Measurements from ENCODE around the gene GPR142.
"Not testable (repeated sequence)": the region's sequence is repeated elsewhere in the genome, so short reads cannot be mapped to it uniquely, and the experiment has no call there.

The GPR142 gene

GRCh38 chr17:74394275-74394950 is 27.1 kb downstream of the GPR142 start:
- Mint-ChIP-seq H3K4me3 (no peak overlapping the region), H3K4me1 (no peaks in the 10 kb centered on the region), H3K27ac (ENCODE audit: low read depth) (no peak overlapping the region), H3K36me3 (ENCODE audit: insufficient read depth) (peaks cover 4% of the 10 kb centered on the region), H3K27me3 (no peaks in the 10 kb centered on the region), H3K9me3 (no peaks in the 10 kb centered on the region)
- no peak for ATAC-seq (replicated peaks; ENCODE audit: extremely low read depth, poor library complexity, severe bottlenecking)
- DNase-seq (ENCODE audit: low spot score in 2 of 2), result no peak

- H3K27me3 Mint-ChIP-seq, result no peaks in the 10 kb centered on the region
- peaks cover 4% of the 10 kb centered on the region for H3K36me3 Mint-ChIP-seq (ENCODE audit: insufficient read depth)
- no peaks in the 10 kb centered on the region for H3K4me1 Mint-ChIP-seq
- H3K4me3 Mint-ChIP-seq, result no peak overlapping the region
- no peak overlapping the region for H3K27ac Mint-ChIP-seq (ENCODE audit: low read depth)
- DNase-seq (ENCODE audit: low spot score in 2 of 2) (no peak), ATAC-seq (replicated peaks; ENCODE audit: extremely low read depth, poor library complexity, severe bottlenecking) (no peak)
- H3K9me3 Mint-ChIP-seq, result no peaks in the 10 kb centered on the region
Measured at GRCh38 chr17:74394977-74395376, 27.7 kb downstream of the GPR142 start.

- Mint-ChIP-seq H3K27ac (ENCODE audit: low read depth) (no peak overlapping the region), H3K27me3 (no peaks in the 10 kb centered on the region), H3K9me3 (no peaks in the 10 kb centered on the region), H3K4me3 (no peak overlapping the region), H3K4me1 (no peaks in the 10 kb centered on the region), H3K36me3 (ENCODE audit: insufficient read depth) (no peaks in the 10 kb centered on the region)
- ATAC-seq (replicated peaks; ENCODE audit: extremely low read depth, poor library complexity, severe bottlenecking) (no peak), DNase-seq (ENCODE audit: low spot score in 2 of 2) (no peak)
Measured at GRCh38 chr17:74396567-74396966, 29.3 kb downstream of the GPR142 start.

GRCh38 chr17:74402048-74402447 is 34.7 kb downstream of the GPR142 start:
- Mint-ChIP-seq H3K4me3 (no peak overlapping the region), H3K4me1 (no peaks in the 10 kb centered on the region), H3K27ac (ENCODE audit: low read depth) (no peak overlapping the region), H3K36me3 (ENCODE audit: insufficient read depth) (no peaks in the 10 kb centered on the region), H3K9me3 (no peaks in the 10 kb centered on the region), H3K27me3 (peaks cover 10% of the 10 kb centered on the region)
- no peak for DNase-seq (ENCODE audit: low spot score in 2 of 2)
- ATAC-seq (replicated peaks; ENCODE audit: extremely low read depth, poor library complexity, severe bottlenecking), result no peak

- no peak for ATAC-seq (replicated peaks; ENCODE audit: extremely low read depth, poor library complexity, severe bottlenecking)
Measured at GRCh38 chr17:74403512-74404137, 36.3 kb downstream of the GPR142 start.

GRCh38 chr17:74404218-74404617 is 36.9 kb downstream of the GPR142 start:
- ATAC-seq (replicated peaks; ENCODE audit: extremely low read depth, poor library complexity, severe bottlenecking) (no peak), DNase-seq (ENCODE audit: low spot score in 2 of 2) (no peak)
- peaks cover 10% of the 10 kb centered on the region for H3K27me3 Mint-ChIP-seq
- no peaks in the 10 kb centered on the region for H3K4me1 Mint-ChIP-seq
- no peaks in the 10 kb centered on the region for H3K36me3 Mint-ChIP-seq (ENCODE audit: insufficient read depth)
- H3K4me3 Mint-ChIP-seq, result no peak overlapping the region
- H3K9me3 Mint-ChIP-seq, result no peaks in the 10 kb centered on the region
- H3K27ac Mint-ChIP-seq (ENCODE audit: low read depth), result no peak overlapping the region

More at GRCh38 chr17:74403512-74404137, 36.3 kb downstream of the GPR142 start:
- Mint-ChIP-seq H3K9me3 (no peaks in the 10 kb centered on the region), H3K4me3 (no peak overlapping the region), H3K36me3 (ENCODE audit: insufficient read depth) (no peaks in the 10 kb centered on the region), H3K4me1 (no peaks in the 10 kb centered on the region), H3K27ac (ENCODE audit: low read depth) (no peak overlapping the region), H3K27me3 (peaks cover 10% of the 10 kb centered on the region)
- no peak for DNase-seq (ENCODE audit: low spot score in 2 of 2)

GRCh38 chr17:74404789-74405188 is 37.5 kb downstream of the GPR142 start:
- Mint-ChIP-seq H3K4me1 (no peaks in the 10 kb centered on the region), H3K36me3 (ENCODE audit: insufficient read depth) (no peaks in the 10 kb centered on the region), H3K9me3 (no peaks in the 10 kb centered on the region), H3K27me3 (peaks cover 10% of the 10 kb centered on the region), H3K4me3 (no peak overlapping the region), H3K27ac (ENCODE audit: low read depth) (no peak overlapping the region)
- DNase-seq (ENCODE audit: low spot score in 2 of 2), result no peak
- no peak for ATAC-seq (replicated peaks; ENCODE audit: extremely low read depth, poor library complexity, severe bottlenecking)

GRCh38 chr17:74405311-74405710 is 38.0 kb downstream of the GPR142 start:
- H3K4me3 Mint-ChIP-seq; H3K36me3 Mint-ChIP-seq (ENCODE audit: insufficient read depth): not testable (repeated sequence)

GRCh38 chr17:74407384-74407783 is 40.1 kb downstream of the GPR142 start:
- Mint-ChIP-seq H3K4me1 (no peaks in the 10 kb centered on the region), H3K27ac (ENCODE audit: low read depth) (no peak overlapping the region), H3K27me3 (peaks cover 21% of the 10 kb centered on the region), H3K36me3 (ENCODE audit: insufficient read depth) (no peaks in the 10 kb centered on the region), H3K9me3 (no peaks in the 10 kb centered on the region), H3K4me3 (no peak overlapping the region)
- ATAC-seq (replicated peaks; ENCODE audit: extremely low read depth, poor library complexity, severe bottlenecking) (no peak), DNase-seq (ENCODE audit: low spot score in 2 of 2) (no peak)

More at GRCh38 chr17:74405311-74405710, 38.0 kb downstream of the GPR142 start:
- H3K27me3 Mint-ChIP-seq; H3K4me1 Mint-ChIP-seq; H3K27ac Mint-ChIP-seq (ENCODE audit: low read depth); ATAC-seq (replicated peaks; ENCODE audit: extremely low read depth, poor library complexity, severe bottlenecking); H3K9me3 Mint-ChIP-seq; DNase-seq (ENCODE audit: low spot score in 2 of 2): not testable (repeated sequence)

- Mint-ChIP-seq H3K9me3 (no peaks in the 10 kb centered on the region), H3K36me3 (ENCODE audit: insufficient read depth) (no peaks in the 10 kb centered on the region), H3K27me3 (peaks cover 23% of the 10 kb centered on the region), H3K4me3 (no peak overlapping the region), H3K27ac (ENCODE audit: low read depth) (no peak overlapping the region), H3K4me1 (no peaks in the 10 kb centered on the region)
- ATAC-seq (replicated peaks; ENCODE audit: extremely low read depth, poor library complexity, severe bottlenecking) (no peak), DNase-seq (ENCODE audit: low spot score in 2 of 2) (no peak)
Measured at GRCh38 chr17:74408262-74408661, 41.0 kb downstream of the GPR142 start.

- peaks cover 29% of the 10 kb centered on the region for H3K27me3 Mint-ChIP-seq
- no peaks in the 10 kb centered on the region for H3K4me1 Mint-ChIP-seq
- no peak overlapping the region for H3K4me3 Mint-ChIP-seq
- ATAC-seq (replicated peaks; ENCODE audit: extremely low read depth, poor library complexity, severe bottlenecking) (no peak), DNase-seq (ENCODE audit: low spot score in 2 of 2) (no peak)
- no peaks in the 10 kb centered on the region for H3K9me3 Mint-ChIP-seq
- H3K27ac Mint-ChIP-seq (ENCODE audit: low read depth), result no peak overlapping the region
- no peaks in the 10 kb centered on the region for H3K36me3 Mint-ChIP-seq (ENCODE audit: insufficient read depth)
Measured at GRCh38 chr17:74408815-74409214, 41.5 kb downstream of the GPR142 start.

- Mint-ChIP-seq H3K4me3 (no peak overlapping the region), H3K9me3 (no peaks in the 10 kb centered on the region), H3K27me3 (peaks cover 20% of the 10 kb centered on the region), H3K27ac (ENCODE audit: low read depth) (no peak overlapping the region), H3K36me3 (ENCODE audit: insufficient read depth) (no peaks in the 10 kb centered on the region), H3K4me1 (no peaks in the 10 kb centered on the region)
- no peak for ATAC-seq (replicated peaks; ENCODE audit: extremely low read depth, poor library complexity, severe bottlenecking)
- no peak for DNase-seq (ENCODE audit: low spot score in 2 of 2)
Measured at GRCh38 chr17:74410001-74410443, 42.7 kb downstream of the GPR142 start.

- peaks cover 24% of the 10 kb centered on the region for H3K27me3 Mint-ChIP-seq
- no peak overlapping the region for H3K27ac Mint-ChIP-seq (ENCODE audit: low read depth)
- H3K4me3 Mint-ChIP-seq, result no peak overlapping the region
- ATAC-seq (replicated peaks; ENCODE audit: extremely low read depth, poor library complexity, severe bottlenecking) (no peak), DNase-seq (ENCODE audit: low spot score in 2 of 2) (no peak)
- no peaks in the 10 kb centered on the region for H3K36me3 Mint-ChIP-seq (ENCODE audit: insufficient read depth)
- H3K4me1 Mint-ChIP-seq, result no peaks in the 10 kb centered on the region
- no peaks in the 10 kb centered on the region for H3K9me3 Mint-ChIP-seq
Measured at GRCh38 chr17:74412581-74412980, 45.3 kb downstream of the GPR142 start.
